K562 (cell line): ENCODE results near the gene PRDM11. TPM values are rescaled to one million over a fixed set of nuclear protein-coding genes. Genes with fewer than 3 reads are reported as not detected.

Experiments
- ATAC-seq: fragments of 200-7000 bp; cut with Tn5 transposase; 3 replicates; pipeline ENCODE4 v1.9.1; 2020; ENCODE audit warnings: moderate library complexity
- BruUV-seq: library from RNA; stranded (reverse); fragments of 400-500 nt; replicated peaks from 2 replicates; lab custom pipeline; 2021; lab: Mats Ljungman, UMichigan
- CTCF ChIA-PET: fragments of 300-600 bp; formaldehyde crosslinking; extraction: SDS; loops from one replicate; lab custom pipeline; 2021; ENCODE audit warnings: low intra/inter-chr PET ratio; lab: Yijun Ruan, JAX
- POLR2A ChIA-PET: fragments of 300-600, 350-650 bp; sonication (Branson Sonifier 250); formaldehyde crosslinking; extraction: SDS; loops from one replicate; lab custom pipeline; 2021; ENCODE audit warnings: antibody characterized with exemption, inconsistent platforms; lab: Yijun Ruan, JAX
- DNase-seq, 4 experiments: peaks; one replicate each; pipeline versions ENCODE4 v3.0.0 to v3.0.0-alpha.2; 2011 to 2018; ENCODE audit warnings: low spot score in 3 of 4, mixed read lengths in 3 of 4; ENCODE audit errors: extremely low read depth in 1 of 4
- FAIRE-seq: peaks from 2 replicates; lab custom pipeline; 2011; peaks lifted over from hg19 to GRCh38; lab: Jason Lieb, UNC
- H2AFZ ChIP-seq: 2 replicates; pipeline ENCODE4 v1.6.0; 2011; ENCODE audit warnings: low read depth, low read length, control low read depth, inconsistent platforms
- H3K27ac ChIP-seq: fragments of 200-600 bp; 3 replicates; pipeline ENCODE4 v1.8.0; 2011; ENCODE audit warnings: low read depth, mild to moderate bottlenecking, control low read depth, inconsistent platforms, low read length, moderate library complexity, mixed read lengths; ENCODE audit errors: extremely low read depth
- H3K27me3 ChIP-seq, 2 experiments: fragments of 300-600 bp in 1 of 2; 2 replicates in 1 of 2; 3 replicates in 1 of 2; pipeline versions ENCODE4 v1.6.0 to v1.8.0; 2011; ENCODE audit warnings: inconsistent platforms in 2 of 2, low read length in 2 of 2, mild to moderate bottlenecking in 1 of 2, mixed read lengths in 1 of 2, moderate library complexity in 1 of 2; ENCODE audit not compliant: control insufficient read depth in 2 of 2, insufficient read depth in 2 of 2
- H3K36me3 ChIP-seq: fragments of 300-600 bp; 3 replicates; pipeline ENCODE4 v1.8.0; 2011; ENCODE audit warnings: mild to moderate bottlenecking, low read length, inconsistent platforms; ENCODE audit not compliant: control insufficient read depth, insufficient read depth
- H3K4me1 ChIP-seq, 2 experiments: fragments of 200-600 bp in 1 of 2; replicated peaks in 1 of 2; 2 replicates in 1 of 2; 3 replicates in 1 of 2; pipeline versions ENCODE4 v1.5.1 to v1.8.0; 2011; ENCODE audit warnings: inconsistent platforms in 2 of 2, low read length in 2 of 2, mild to moderate bottlenecking in 1 of 2, mixed read lengths in 1 of 2, moderate library complexity in 1 of 2; ENCODE audit not compliant: control insufficient read depth in 2 of 2, insufficient read depth in 2 of 2
- H3K4me2 ChIP-seq: 2 replicates; pipeline ENCODE4 v1.6.1; 2011; ENCODE audit warnings: low read length, control low read depth, inconsistent platforms, mixed read lengths; ENCODE audit not compliant: insufficient read depth
- H3K4me3 ChIP-seq: fragments of 200-600 bp; sonication (generic), shearing (Covaris generic); 2 replicates; pipeline ENCODE4 v1.5.1; 2016; ENCODE audit warnings: control low read depth, inconsistent platforms
- H3K79me2 ChIP-seq: fragments of 200-600 bp; 3 replicates; pipeline ENCODE4 v1.8.0; 2011; ENCODE audit warnings: low read length, inconsistent platforms; ENCODE audit not compliant: control insufficient read depth, insufficient read depth
- H3K9ac ChIP-seq, 2 experiments: 2 replicates each; pipeline versions ENCODE4 v1.6.0 to v1.6.1; 2011; ENCODE audit warnings: low read depth in 2 of 2, low read length in 2 of 2, control low read depth in 1 of 2, inconsistent platforms in 1 of 2, mild to moderate bottlenecking in 1 of 2, mixed read lengths in 1 of 2; ENCODE audit not compliant: insufficient read depth in 1 of 2
- H3K9me1 ChIP-seq: one replicate; pipeline ENCODE4 v1.6.0; 2011; ENCODE audit warnings: inconsistent platforms, mild to moderate bottlenecking, low read length, moderate library complexity; ENCODE audit not compliant: control insufficient read depth, insufficient read depth
- H3K9me3 ChIP-seq: replicated peaks from 2 replicates; pipeline ENCODE4 v1.5.1; 2011; ENCODE audit warnings: low read depth, low read length, inconsistent platforms; ENCODE audit not compliant: control insufficient read depth, insufficient read depth
- H4K20me1 ChIP-seq: replicated peaks from 2 replicates; pipeline ENCODE4 v1.6.1; 2011; ENCODE audit warnings: low read length, inconsistent platforms, mixed read lengths; ENCODE audit not compliant: control insufficient read depth, insufficient read depth
- ZNF780A ChIP-seq: fragments of 250-450 bp; sonication (Bioruptor Pico); IDR thresholded peaks from 2 replicates; pipeline ENCODE4 v1.5.0; 2021; ENCODE audit warnings: mild to moderate bottlenecking
- WGBS: fragments of 100-300 bp; shearing (Covaris generic); methylation state at CpG from one replicate; pipeline ENCODE4 v1.1.6; 2016; ENCODE audit warnings: low coverage, mixed read lengths; ENCODE audit not compliant: insufficient coverage; ENCODE audit errors: missing lambda C conversion rate; 5-methylcytosine and 5-hydroxymethylcytosine counted together
- in situ Hi-C: fragments of 300-500 bp; cut with MboI; formaldehyde crosslinking; loops from 4 replicates; pipeline ENCODE4 v1.15.0; 2018; ENCODE audit warnings: inconsistent platforms, mixed read lengths
- intact Hi-C: fragments of 100-400 bp; cut with micrococcal nuclease; formaldehyde crosslinking; loops from 2 replicates; pipeline ENCODE4 v1.14.2; 2022
- polyA plus RNA-seq, 8 experiments: library from polyadenylated mRNA; depleted of rRNA in 4 of 8; stranded (reverse) in 5 of 8; unstranded in 3 of 8; fragments of >200 nt; fragmentation: Nextera tagmentation in 2 of 8; fragmentation: Illumina TruSeq in 1 of 8; extraction: Ambion mirVana in 2 of 8; extraction: Trizol in 1 of 8; gene quantifications; 2 replicates each; pipeline versions ENCODE4 v1.2.1 to v1.2.3, GENCODE V29; 2011 to 2014; ENCODE audit warnings: inconsistent platforms in 1 of 8, missing spikeins in 1 of 8
- total RNA-seq, 7 experiments: library from RNA; depleted of rRNA in 6 of 7; stranded (reverse); fragments of >200 nt in 6 of 7; fragmentation: Illumina TruSeq in 2 of 7; extraction: Trizol in 2 of 7; gene quantifications; 2 replicates each; pipeline versions ENCODE4 v1.2.1 to v1.2.3, GENCODE V29; 2011 to 2021; ENCODE audit warnings: low replicate concordance in 1 of 7
- TF ChIP-seq, protein P1 (sequence below): fragments of 450-650 bp; IDR thresholded peaks from 2 replicates; pipeline ENCODE4 v1.6.1; 2018; ENCODE audit not compliant: partially characterized antibody

PRDM11 gene
- total and polyA plus RNA-seq, 9 of the 15 experiments (the other 6 are each of a cell fraction or from before 2014, with no cell fraction given): 0.01 to 1.1 (median 0.29) TPM

DNA sequence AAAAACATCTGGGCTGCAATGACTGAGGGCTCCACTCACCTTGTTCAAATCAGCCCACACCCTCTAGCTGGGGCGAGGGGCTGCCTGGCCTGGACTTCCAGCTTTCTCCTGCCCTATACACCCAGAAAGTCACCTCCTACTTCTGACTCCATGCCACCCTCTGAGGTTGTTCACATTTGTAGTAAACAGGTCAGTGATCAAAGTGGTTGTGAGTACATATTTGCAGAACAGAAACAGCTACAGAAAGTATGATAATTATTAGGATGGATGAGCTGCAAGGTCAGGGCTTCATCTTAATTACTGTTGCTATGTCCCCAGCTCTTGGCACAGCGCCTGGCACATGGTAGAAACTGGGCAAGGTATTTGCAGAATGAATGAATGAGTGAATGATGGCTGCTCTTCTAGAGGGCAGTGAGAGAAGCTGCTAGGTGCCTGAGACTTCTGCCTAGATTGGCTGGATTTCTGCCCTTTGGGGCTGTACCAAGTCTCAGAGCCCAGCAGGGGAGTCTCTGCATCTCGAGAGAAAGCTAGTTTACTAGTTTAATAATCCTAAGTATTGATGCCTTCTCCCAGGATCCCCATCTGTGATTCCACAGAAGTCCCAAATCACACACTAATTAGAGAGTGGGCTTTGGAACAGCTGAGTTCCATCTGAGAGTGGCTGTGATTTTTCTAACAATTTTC, 103.7 kb downstream of the PRDM11 start:
- no peak overlapping the region for H3K27ac ChIP-seq
- TF ChIP-seq, protein P1, sequence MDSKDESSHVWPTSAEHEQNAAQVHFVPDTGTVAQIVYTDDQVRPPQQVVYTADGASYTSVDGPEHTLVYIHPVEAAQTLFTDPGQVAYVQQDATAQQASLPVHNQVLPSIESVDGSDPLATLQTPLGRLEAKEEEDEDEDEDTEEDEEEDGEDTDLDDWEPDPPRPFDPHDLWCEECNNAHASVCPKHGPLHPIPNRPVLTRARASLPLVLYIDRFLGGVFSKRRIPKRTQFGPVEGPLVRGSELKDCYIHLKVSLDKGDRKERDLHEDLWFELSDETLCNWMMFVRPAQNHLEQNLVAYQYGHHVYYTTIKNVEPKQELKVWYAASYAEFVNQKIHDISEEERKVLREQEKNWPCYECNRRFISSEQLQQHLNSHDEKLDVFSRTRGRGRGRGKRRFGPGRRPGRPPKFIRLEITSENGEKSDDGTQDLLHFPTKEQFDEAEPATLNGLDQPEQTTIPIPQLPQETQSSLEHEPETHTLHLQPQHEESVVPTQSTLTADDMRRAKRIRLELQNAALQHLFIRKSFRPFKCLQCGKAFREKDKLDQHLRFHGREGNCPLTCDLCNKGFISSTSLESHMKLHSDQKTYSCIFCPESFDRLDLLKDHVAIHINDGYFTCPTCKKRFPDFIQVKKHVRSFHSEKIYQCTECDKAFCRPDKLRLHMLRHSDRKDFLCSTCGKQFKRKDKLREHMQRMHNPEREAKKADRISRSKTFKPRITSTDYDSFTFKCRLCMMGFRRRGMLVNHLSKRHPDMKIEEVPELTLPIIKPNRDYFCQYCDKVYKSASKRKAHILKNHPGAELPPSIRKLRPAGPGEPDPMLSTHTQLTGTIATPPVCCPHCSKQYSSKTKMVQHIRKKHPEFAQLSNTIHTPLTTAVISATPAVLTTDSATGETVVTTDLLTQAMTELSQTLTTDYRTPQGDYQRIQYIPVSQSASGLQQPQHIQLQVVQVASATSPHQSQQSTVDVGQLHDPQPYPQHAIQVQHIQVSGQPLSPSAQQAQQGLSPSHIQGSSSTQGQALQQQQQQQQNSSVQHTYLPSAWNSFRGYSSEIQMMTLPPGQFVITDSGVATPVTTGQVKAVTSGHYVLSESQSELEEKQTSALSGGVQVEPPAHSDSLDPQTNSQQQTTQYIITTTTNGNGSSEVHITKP: peak; percentile 82
- no peak for TF ChIP-seq ZNF780A (CRISPR knock-in tag)
- WGBS: 0% methylated on average over 3 of the region's 3 CpGs
- ChIA-PET POLR2A (interaction anchor here (0.5 to 1.5 kb wide), 3 partner anchors 11 to 462 kb away, joined by 3 read pairs; no protein-coding TSS in a partner anchor), CTCF (no interaction called here)
- H3K9me3 ChIP-seq: no peaks in the 10 kb centered on the region
- in situ Hi-C loops (no loop called here), intact Hi-C loops (loop anchor here (5.0 kb wide), 1 partner anchor 47 kb away; no protein-coding TSS in a partner anchor)
- no peak overlapping the region for H3K4me3 ChIP-seq
- H2AFZ ChIP-seq: no peak overlapping the region
- H4K20me1 ChIP-seq: no peaks in the 10 kb centered on the region; the same call in 1 of the 2 replicates
- FAIRE-seq: no peak
- H3K4me1 ChIP-seq: peaks cover 0 to 5% of the 10 kb centered on the region in 2 experiments; a peak in 3 of 5 replicates
- H3K36me3 ChIP-seq: no peaks in the 10 kb centered on the region
- no peak overlapping the region for H3K9ac ChIP-seq
- BruUV-seq: no TSS peak
- H3K79me2 ChIP-seq: no peaks in the 10 kb centered on the region
- ATAC-seq: no peak
- H3K27me3 ChIP-seq: peaks cover 0 to 13% of the 10 kb centered on the region in 2 experiments; a peak in 1 of 5 replicates
- H3K9me1 ChIP-seq: peaks cover 4% of the 10 kb centered on the region
- H3K4me2 ChIP-seq: no peak overlapping the region
- no peak for DNase-seq
